T follicular helper cell (primary cell): Measurements from ENCODE around the gene IL34.

Experiments
- DNase-seq: peaks from one replicate; pipeline ENCODE4 v3.0.0-alpha.2; 2020; ENCODE audit warnings: low read depth

Gene IL34

GRCh38 chr16:70676675-70677498, 30.5 kb downstream of the IL34 start:
- DNase-seq, result no peak

DNA sequence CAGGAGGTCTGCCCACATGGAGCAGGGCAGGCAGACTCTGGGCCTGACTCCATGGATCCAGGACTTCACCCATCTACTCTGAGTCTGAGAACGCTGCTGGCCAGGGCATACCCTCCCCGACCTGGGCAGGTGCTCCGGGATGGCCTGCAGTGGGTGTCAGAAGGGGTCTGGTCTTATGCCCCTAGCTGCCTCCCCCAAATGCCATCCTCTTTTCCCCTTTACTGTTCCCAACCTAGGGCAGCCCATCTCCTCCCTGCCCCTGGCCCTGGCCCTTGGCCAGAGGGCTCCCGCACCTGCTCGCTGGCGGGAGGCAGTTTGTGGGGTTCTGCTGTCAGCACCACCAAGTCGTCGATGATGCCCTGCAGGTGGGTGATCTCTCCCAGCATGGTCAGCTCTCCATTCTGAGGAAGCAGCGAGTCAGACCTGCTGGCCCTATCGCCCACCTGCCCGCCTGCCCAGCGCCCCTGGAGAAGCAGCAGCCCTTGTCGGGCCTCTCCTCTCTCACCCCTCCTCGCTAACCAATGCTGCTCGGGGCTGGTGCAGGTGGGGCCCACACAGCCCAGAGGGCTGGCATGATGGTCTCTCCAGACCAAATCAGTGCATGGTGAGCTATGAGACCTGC, 31.3 kb downstream of the IL34 start:
- DNase-seq, result no peak

GRCh38 chr16:70678121-70678897, 31.9 kb downstream of the IL34 start:
- no peak for DNase-seq

- no peak for DNase-seq
These were observed 32.7 kb downstream of the IL34 start for GRCh38 chr16:70678898-70679670.

DNA sequence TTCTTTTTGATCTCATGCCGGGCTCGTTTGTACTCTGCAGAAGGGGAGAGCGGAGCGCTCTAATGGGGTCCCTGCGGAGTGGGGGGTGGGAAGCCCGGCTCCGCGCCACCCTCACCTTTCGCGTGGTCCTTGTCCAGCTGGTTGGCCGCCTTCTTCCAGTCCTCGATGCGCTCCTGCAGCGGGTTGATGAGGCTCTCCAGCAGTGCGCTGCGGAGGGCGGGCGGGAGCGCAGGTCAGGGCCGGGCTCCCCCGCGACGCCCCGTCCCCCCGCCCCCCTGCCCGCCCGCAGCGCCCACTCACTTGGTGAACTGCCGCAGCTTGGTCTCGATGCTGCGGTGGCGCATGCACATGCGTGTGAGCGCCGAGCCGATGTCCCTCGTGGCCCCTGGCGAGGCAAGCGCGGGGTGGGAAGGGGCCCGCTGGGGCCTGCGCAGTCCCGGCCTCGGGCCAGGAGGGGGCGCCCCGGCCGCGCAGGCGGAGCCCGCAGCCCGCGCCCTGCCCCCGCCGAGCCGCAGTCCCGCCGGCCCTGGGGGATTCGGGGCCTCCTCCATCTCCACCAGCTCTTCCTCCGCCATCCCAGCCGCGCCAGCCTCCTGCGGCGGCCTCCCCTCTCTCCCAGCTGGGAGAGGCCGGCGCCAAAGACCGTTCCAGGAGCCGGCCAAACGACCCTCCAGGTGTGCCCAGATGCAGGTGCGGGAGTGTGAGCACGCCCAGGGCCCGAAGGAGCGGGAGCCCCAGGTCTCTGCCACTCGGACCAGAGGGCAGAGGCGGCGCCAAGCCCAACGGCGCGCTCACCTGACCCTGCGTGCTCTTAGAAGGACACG, 33.5 kb downstream of the IL34 start:
- no peak for DNase-seq

- no peak for DNase-seq
These were observed 34.4 kb downstream of the IL34 start for GRCh38 chr16:70680495-70681381.

GRCh38 chr16:70681382-70682238, 35.3 kb downstream of the IL34 start:
- DNase-seq, result no peak

- DNase-seq, result no peak
These were observed 36.1 kb downstream of the IL34 start for GRCh38 chr16:70682239-70683145.

DNA sequence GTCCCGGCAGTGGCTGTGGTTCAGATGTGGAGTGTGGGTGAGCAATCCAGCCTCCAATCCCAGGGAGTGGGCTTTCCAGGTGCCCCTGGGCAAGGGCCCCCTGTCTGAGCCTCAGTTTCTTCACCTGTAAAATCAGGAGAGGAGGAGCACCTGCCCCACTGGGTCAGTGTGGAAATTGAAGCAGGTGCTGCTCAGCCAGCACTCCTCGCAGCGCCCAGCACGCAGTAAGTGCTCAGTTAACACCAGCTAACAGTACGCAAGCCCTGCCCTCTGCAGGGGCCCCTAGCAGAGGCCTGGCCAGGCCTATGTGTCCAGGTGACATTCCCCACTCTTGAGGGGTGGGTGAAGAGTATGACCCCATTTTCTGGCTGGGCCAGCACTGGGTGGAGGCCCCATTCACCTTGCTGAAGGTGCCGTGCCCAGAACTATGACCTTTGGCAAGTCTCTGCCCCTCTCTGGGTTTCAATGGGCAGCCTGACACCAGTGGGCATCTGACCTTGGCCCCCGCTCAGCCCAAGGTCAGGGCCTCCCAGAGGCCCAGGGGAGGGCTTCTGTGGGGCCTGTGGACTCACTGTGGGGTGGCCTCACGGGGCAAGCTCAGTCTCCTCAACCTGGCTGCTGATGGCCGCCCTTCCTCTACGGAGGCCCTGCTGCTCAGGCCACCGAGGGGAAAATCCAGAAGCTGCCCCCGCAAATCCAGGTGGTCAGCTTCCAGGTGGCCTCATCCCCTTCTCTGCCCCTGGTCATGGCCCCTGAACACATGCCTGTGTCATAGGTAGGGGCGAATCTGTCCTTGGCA, 37.0 kb downstream of the IL34 start:
- DNase-seq, result no peak

GRCh38 chr16:70684146-70685060, 38.0 kb downstream of the IL34 start:
- no peak for DNase-seq

GRCh38 chr16:70685061-70685937, 38.9 kb downstream of the IL34 start:
- no peak for DNase-seq

GRCh38 chr16:70685938-70686375, 39.6 kb downstream of the IL34 start, which contains the start of gene MTSS2:
MTSS2 (minus strand) TSS chr16:70686053; CDS start chr16:70685791, 262 bp downstream.
- no peak for DNase-seq

DNA sequence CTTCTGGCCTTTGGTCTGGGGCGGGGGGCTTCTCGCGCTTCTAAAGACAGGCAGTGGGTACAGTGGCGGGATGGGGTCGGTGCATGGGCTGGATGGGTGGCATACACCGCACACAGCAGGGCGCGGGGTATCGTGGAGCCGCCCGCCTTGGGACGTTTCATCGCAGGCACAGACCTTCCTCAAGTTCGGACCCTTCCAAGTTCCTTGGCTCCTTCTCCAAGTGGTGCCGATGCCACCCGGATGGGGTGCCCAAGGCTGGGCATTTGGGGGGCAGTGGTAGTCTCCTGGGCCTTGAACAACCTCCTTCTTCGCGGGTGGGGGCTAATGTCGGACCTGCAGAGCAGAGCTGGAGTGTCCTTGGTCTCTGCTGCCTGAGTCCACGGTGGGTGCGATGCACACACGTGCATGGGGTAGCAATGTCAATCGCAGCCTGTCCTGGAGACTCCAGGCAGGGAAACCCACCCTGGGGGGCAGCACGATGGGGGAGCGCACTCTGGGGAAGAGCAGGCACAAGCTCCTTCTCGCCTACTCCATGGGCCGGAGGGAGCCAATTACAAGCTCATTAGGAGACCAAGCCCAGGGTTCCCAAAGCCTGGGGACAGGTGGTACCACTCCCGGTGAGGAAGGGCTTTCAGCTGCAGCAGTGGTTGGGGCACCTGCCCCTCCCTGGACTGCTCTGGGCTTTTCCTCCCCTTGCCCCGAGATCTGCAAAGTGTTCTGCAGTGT, 40.2 kb downstream of the IL34 start:
- no peak for DNase-seq

GRCh38 chr16:70687102-70687511, 40.7 kb downstream of the IL34 start:
- DNase-seq, result no peak
